H1 (cell line): Measurements from ENCODE around the gene MTARC2. TPM values are rescaled to one million over a fixed set of nuclear protein-coding genes. Genes with fewer than 3 reads are reported as not detected.

Experiments
- CTCF ChIA-PET: fragments of 300-600 bp; sonication (Branson Sonifier 250); formaldehyde crosslinking; loops from one replicate; lab custom pipeline; 2021; ENCODE audit not compliant: partially characterized antibody; lab: Charles Lee
- POLR2A ChIA-PET: fragments of 300-600 bp; sonication (Branson Sonifier 250); formaldehyde crosslinking; loops from one replicate; lab custom pipeline; 2021; ENCODE audit warnings: inconsistent platforms; ENCODE audit not compliant: partially characterized antibody; lab: Charles Lee
- DNase-seq, 2 experiments: peaks; one replicate each; pipeline versions ENCODE4 v3.0.0 to v3.0.0-alpha.2; 2010 to 2022; ENCODE audit warnings: low spot score in 2 of 2, low read depth in 1 of 2, mixed read lengths in 1 of 2
- FAIRE-seq: peaks from 2 replicates; lab custom pipeline; 2011; peaks lifted over from hg19 to GRCh38; lab: Jason Lieb, UNC
- H2AFZ ChIP-seq: 2 replicates; pipeline ENCODE4 v1.8.1; 2012; ENCODE audit warnings: low read length, inconsistent platforms
- H2AK5ac ChIP-seq: 2 replicates; pipeline ENCODE4 v1.6.1; 2013; ENCODE audit warnings: low read depth, low read length
- H2BK120ac ChIP-seq: replicated peaks from 2 replicates; pipeline ENCODE3; 2013; ENCODE audit warnings: low read depth, low read length, inconsistent platforms
- H2BK12ac ChIP-seq: 2 replicates; pipeline ENCODE4 v1.6.1; 2013; ENCODE audit warnings: low read depth, low read length
- H2BK15ac ChIP-seq: 2 replicates; pipeline ENCODE4 v1.6.1; 2013; ENCODE audit warnings: low read length
- H2BK20ac ChIP-seq: 2 replicates; pipeline ENCODE4 v1.6.1; 2013; ENCODE audit warnings: low read length
- H2BK5ac ChIP-seq: 2 replicates; pipeline ENCODE4 v1.6.1; 2013; ENCODE audit warnings: low read depth, low read length
- H3K14ac ChIP-seq: 2 replicates; pipeline ENCODE4 v1.6.1; 2013; ENCODE audit warnings: inconsistent platforms; ENCODE audit not compliant: insufficient read length
- H3K18ac ChIP-seq: 2 replicates; pipeline ENCODE4 v1.6.1; 2013; ENCODE audit warnings: low read length; ENCODE audit errors: extremely low read depth
- H3K23ac ChIP-seq: 2 replicates; pipeline ENCODE4 v1.6.1; 2013; ENCODE audit warnings: inconsistent platforms; ENCODE audit not compliant: insufficient read length
- H3K23me2 ChIP-seq: 2 replicates; pipeline ENCODE4 v1.6.1; 2013; ENCODE audit warnings: low read depth, low read length
- H3K27ac ChIP-seq: 2 replicates; pipeline ENCODE4 v1.6.1; 2011; ENCODE audit warnings: low read depth, low read length, inconsistent platforms
- H3K27me3 ChIP-seq, 4 experiments: replicated peaks in 1 of 4; 1 replicate in 1 of 4; 2 replicates in 3 of 4; pipeline versions ENCODE4 v1.6.1 to v1.8.1; 2011 to 2013; ENCODE audit warnings: low read length in 3 of 4, mild to moderate bottlenecking in 3 of 4, inconsistent platforms in 2 of 4, mixed read lengths in 2 of 4, moderate library complexity in 1 of 4; ENCODE audit not compliant: control insufficient read depth in 3 of 4, insufficient read depth in 3 of 4; ENCODE audit errors: extremely low read depth in 1 of 4
- H3K36me3 ChIP-seq, 4 experiments: 2 replicates each; pipeline versions ENCODE4 v1.6.1 to v1.8.1; 2011 to 2013; ENCODE audit warnings: mild to moderate bottlenecking in 4 of 4, low read length in 3 of 4, moderate library complexity in 2 of 4, control low read depth in 1 of 4, inconsistent platforms in 1 of 4; ENCODE audit not compliant: insufficient read depth in 4 of 4, control insufficient read depth in 2 of 4
- H3K4ac ChIP-seq: replicated peaks from 2 replicates; pipeline ENCODE3; 2013; ENCODE audit warnings: low read length, low read depth, mixed read lengths, inconsistent platforms; ENCODE audit not compliant: insufficient read length
- H3K4me1 ChIP-seq, 4 experiments: replicated peaks in 1 of 4; 1 replicate in 1 of 4; 2 replicates in 3 of 4; pipeline versions ENCODE4 v1.6.1 to v1.8.1; 2011 to 2013; ENCODE audit warnings: low read length in 3 of 4, inconsistent platforms in 2 of 4, mixed read lengths in 1 of 4; ENCODE audit not compliant: insufficient read depth in 4 of 4, control insufficient read depth in 3 of 4
- H3K4me2 ChIP-seq, 2 experiments: 2 replicates each; pipeline versions ENCODE4 v1.6.1 to v1.8.1; 2011 to 2013; ENCODE audit warnings: low read depth in 2 of 2, low read length in 2 of 2, control low read depth in 1 of 2, inconsistent platforms in 1 of 2, mild to moderate bottlenecking in 1 of 2; ENCODE audit not compliant: insufficient read depth in 1 of 2
- H3K4me3 ChIP-seq, 4 experiments: fragments of 200-600, 300-600 bp in 1 of 4; sonication (generic), shearing (Covaris generic), sonication (Bioruptor Twin) in 1 of 4; 2 replicates each; pipeline versions ENCODE4 v1.5.1 to v1.8.1; 2011 to 2016; ENCODE audit warnings: low read length in 4 of 4, low read depth in 3 of 4, control low read depth in 2 of 4, inconsistent platforms in 2 of 4, mild to moderate bottlenecking in 2 of 4, mixed read lengths in 1 of 4, moderate library complexity in 1 of 4; ENCODE audit not compliant: insufficient read depth in 2 of 4; ENCODE audit errors: extremely low read depth in 1 of 4
- H3K56ac ChIP-seq: replicated peaks from 2 replicates; pipeline ENCODE3; 2013; ENCODE audit warnings: low read depth, mild to moderate bottlenecking, mixed read lengths, low read length, inconsistent platforms; ENCODE audit not compliant: insufficient read length
- H3K79me1 ChIP-seq: 2 replicates; pipeline ENCODE4 v1.6.1; 2013; ENCODE audit warnings: low read depth, low read length, control low read depth
- H3K79me2 ChIP-seq, 2 experiments: 2 replicates each; pipeline versions ENCODE4 v1.6.1 to v1.8.1; 2012 to 2013; ENCODE audit warnings: low read length in 2 of 2, mild to moderate bottlenecking in 2 of 2, inconsistent platforms in 1 of 2; ENCODE audit not compliant: insufficient read depth in 2 of 2, control insufficient read depth in 1 of 2
- H3K9ac ChIP-seq, 4 experiments: replicated peaks in 1 of 4; 1 replicate in 1 of 4; 2 replicates in 3 of 4; pipeline versions ENCODE4 v1.6.1 to v1.8.1; 2011 to 2013; ENCODE audit warnings: low read depth in 3 of 4, low read length in 3 of 4, control low read depth in 2 of 4, mild to moderate bottlenecking in 2 of 4, moderate library complexity in 2 of 4, inconsistent platforms in 1 of 4; ENCODE audit errors: extremely low read depth in 1 of 4
- H3K9me3 ChIP-seq, 2 experiments: 2 replicates each; pipeline versions ENCODE4 v1.6.1 to v1.8.1; 2012 to 2013; ENCODE audit warnings: mild to moderate bottlenecking in 2 of 2, moderate library complexity in 2 of 2, control low read depth in 1 of 2, inconsistent platforms in 1 of 2, low read depth in 1 of 2, low read length in 1 of 2, mixed read lengths in 1 of 2; ENCODE audit not compliant: insufficient read depth in 2 of 2
- H4K20me1 ChIP-seq, 2 experiments: replicated peaks in 1 of 2; 2 replicates each; pipeline versions ENCODE3 to v1.8.1; 2011 to 2013; ENCODE audit warnings: inconsistent platforms in 2 of 2, low read length in 2 of 2, mild to moderate bottlenecking in 1 of 2; ENCODE audit not compliant: insufficient read depth in 2 of 2, control insufficient read depth in 1 of 2
- H4K5ac ChIP-seq: 2 replicates; pipeline ENCODE4 v1.6.1; 2013; ENCODE audit warnings: low read length, low read depth, mixed read lengths, inconsistent platforms; ENCODE audit not compliant: insufficient read length
- H4K8ac ChIP-seq: 2 replicates; pipeline ENCODE4 v1.8.0; 2013; ENCODE audit warnings: mild to moderate bottlenecking, moderate library complexity, low read length, inconsistent platforms; ENCODE audit not compliant: insufficient read depth; ENCODE audit errors: extremely low read depth
- H4K91ac ChIP-seq: replicated peaks from 2 replicates; pipeline ENCODE3; 2013; ENCODE audit warnings: low read length, mixed read lengths, inconsistent platforms; ENCODE audit not compliant: insufficient read length
- JUND ChIP-seq: IDR thresholded peaks from 2 replicates; pipeline ENCODE4 v1.6.1; 2011; ENCODE audit warnings: mild to moderate bottlenecking, improper control_type of control experiment, low read length
- WGBS, 2 experiments: shearing (Covaris generic) in 1 of 2; methylation state at CpG; one replicate each; pipeline versions ENCODE4 v1.1.6 to v1.1.7; 2013 to 2015; ENCODE audit warnings: low lambda C conversion rate in 2 of 2, mixed read lengths in 2 of 2, inconsistent platforms in 1 of 2, low coverage in 1 of 2, missing lambda C conversion rate in 1 of 2; ENCODE audit not compliant: insufficient replicate concordance in 2 of 2, insufficient coverage in 1 of 2, insufficient read length in 1 of 2; ENCODE audit errors: extremely low coverage in 1 of 2, missing lambda C conversion rate in 1 of 2; 5-methylcytosine and 5-hydroxymethylcytosine counted together
- polyA plus RNA-seq, 7 experiments: library from polyadenylated mRNA; depleted of rRNA in 3 of 7; stranded (reverse) in 5 of 7; unstranded in 2 of 7; fragments of >200 nt in 5 of 7; fragments of 200-250 nt in 2 of 7; gene quantifications; 1 replicate in 5 of 7; 2 replicates in 1 of 7; 4 replicates in 1 of 7; pipeline versions ENCODE4 v1.2.1 to v1.2.3, GENCODE V29; 2011 to 2013; ENCODE audit warnings: missing spikeins in 2 of 7, mixed read lengths in 2 of 7
- total RNA-seq: library from RNA; stranded (reverse); fragmentation: NEBNext Ultra II Directional; extraction: Animal tissue kit (Norgen Biotek cat#: 25700); gene quantifications from 2 replicates; pipeline ENCODE4 v1.2.1, GENCODE V29; 2021

Gene MTARC2
- total and polyA plus RNA-seq, 2 of the 8 experiments (the other 6 are each of a cell fraction or from before 2014, with no cell fraction given), result 7.2 to 7.9 TPM

DNA sequence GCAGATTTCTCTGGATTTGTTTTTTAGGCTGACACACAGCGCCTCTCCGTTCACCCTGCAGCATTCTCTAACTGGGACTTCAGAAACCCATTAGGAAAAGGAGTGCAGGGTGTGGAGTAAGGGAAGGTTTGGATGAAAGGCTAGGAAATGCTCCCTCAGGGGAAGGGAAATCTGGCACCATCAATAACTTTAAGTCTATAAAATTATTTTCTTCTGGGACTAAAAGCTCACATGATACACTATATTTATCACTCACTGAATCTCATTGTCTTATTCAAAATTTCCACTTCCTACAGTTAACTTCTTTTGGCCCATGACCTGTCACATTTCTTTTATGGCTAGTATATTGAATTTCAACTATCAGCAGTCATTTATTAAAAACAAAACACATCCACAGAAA, 85.3 kb downstream of the MTARC2 start:
- Histone ChIP-seq H2BK20ac (no peak overlapping the region), H3K79me1 (no peaks in the 10 kb centered on the region), H2BK5ac (no peak overlapping the region), H3K4me2 (no peak overlapping the region), H3K18ac (no peak overlapping the region), H4K5ac (no peak overlapping the region), H3K56ac (no peak overlapping the region), H2BK12ac (no peak overlapping the region), H3K27ac (no peak overlapping the region), H3K23ac (no peak overlapping the region), H3K9ac (no peak overlapping the region), H2AFZ (no peak overlapping the region), H3K36me3 (no peaks in the 10 kb centered on the region), H3K14ac (no peak overlapping the region), H3K79me2 (no peaks in the 10 kb centered on the region), H3K4me3 (no peak overlapping the region), H3K23me2 (no peaks in the 10 kb centered on the region), H3K4me1 (no peaks in the 10 kb centered on the region), H2BK120ac (no peak overlapping the region), H2BK15ac (no peak overlapping the region), H4K8ac (no peak overlapping the region), H3K9me3 (no peaks in the 10 kb centered on the region), H4K91ac (no peak overlapping the region), H4K20me1 (no peaks in the 10 kb centered on the region), H3K27me3 (no peaks in the 10 kb centered on the region; a peak in 1 of 7 replicates), H2AK5ac (no peak overlapping the region), H3K4ac (no peak overlapping the region)
- FAIRE-seq (no peak), DNase-seq (no peak)
- TF ChIP-seq JUND, result no peak
- 94% methylated on average over 2 of the region's 2 CpGs; no CpG with 5 or more reads in 1 of the 2 experiments for WGBS, 2 experiments
- POLR2A ChIA-PET, result no interaction called here
- CTCF ChIA-PET, result interaction anchor here (2.8 kb wide), 1 partner anchor 24 kb away, joined by 11 read pairs; no protein-coding TSS in a partner anchor

Other genes starting within 250 kb of the MTARC2 start
- gene MARK1, start 220.2 kb upstream of the MTARC2 start, total RNA-seq, result 20.5 and 21.2 TPM in 2 replicates
- gene MARK1, start 220.2 kb upstream of the MTARC2 start, polyA plus RNA-seq (2011; rRNA removed), result 5.5 and 8.9 TPM in 2 replicates
- 5.6 and 6.4 TPM in 2 replicates for gene C1orf115, start 58.0 kb upstream of the MTARC2 start, total RNA-seq
- gene C1orf115, start 58.0 kb upstream of the MTARC2 start, polyA plus RNA-seq (2011; rRNA removed), result 3.5 and 3.9 TPM in 2 replicates
- 42.4 and 46.2 TPM in 2 replicates for gene MTARC1, start 38.6 kb downstream of the MTARC2 start, total RNA-seq
- 16.0 and 17.2 TPM in 2 replicates for gene MTARC1, start 38.6 kb downstream of the MTARC2 start, polyA plus RNA-seq (2011; rRNA removed)
- gene HLX, start 131.1 kb downstream of the MTARC2 start, total RNA-seq, result 0.30 and 0.50 TPM in 2 replicates
- 0.11 and 0.17 TPM in 2 replicates for gene HLX, start 131.1 kb downstream of the MTARC2 start, polyA plus RNA-seq (2011; rRNA removed)